HL-60 (cell line): ENCODE data around the gene CLSTN1.

ENCODE experiments used
- CTCF ChIP-seq: IDR thresholded peaks from one replicate; pipeline ENCODE4 v1.5.1; 2011; ENCODE audit warnings: low read length, control low read depth, inconsistent platforms; ENCODE audit not compliant: insufficient read depth
- REST ChIP-seq: IDR thresholded peaks from 2 replicates; pipeline ENCODE4 v1.6.1; 2012; ENCODE audit warnings: low read depth; ENCODE audit not compliant: insufficient replicate concordance

- TF ChIP-seq CTCF (no peak), REST (no peak)
Measured at GRCh38 chr1:9853249-9853595, 29.5 kb upstream of the CLSTN1 start.
